OCI-LY7 (cell line): Measurements from ENCODE around the gene PLXNA3.

Source experiments
- EZH2phosphoT487 ChIP-seq: fragments of 200-600 bp; sonication (generic); IDR thresholded peaks from 2 replicates; pipeline ENCODE4 v1.6.1; 2018; ENCODE audit warnings: low read depth, borderline replicate concordance, mild to moderate bottlenecking, mixed run types, antibody characterized with exemption, low read length, moderate library complexity, mixed read lengths
- TF ChIP-seq, protein P1 (sequence below): fragments of 200-600 bp; sonication (generic); conservative IDR thresholded peaks from 2 replicates; pipeline ENCODE4 v1.5.1; 2014; ENCODE audit warnings: mild to moderate bottlenecking, antibody characterized with exemption, low read length, moderate library complexity, mixed read lengths

DNA sequence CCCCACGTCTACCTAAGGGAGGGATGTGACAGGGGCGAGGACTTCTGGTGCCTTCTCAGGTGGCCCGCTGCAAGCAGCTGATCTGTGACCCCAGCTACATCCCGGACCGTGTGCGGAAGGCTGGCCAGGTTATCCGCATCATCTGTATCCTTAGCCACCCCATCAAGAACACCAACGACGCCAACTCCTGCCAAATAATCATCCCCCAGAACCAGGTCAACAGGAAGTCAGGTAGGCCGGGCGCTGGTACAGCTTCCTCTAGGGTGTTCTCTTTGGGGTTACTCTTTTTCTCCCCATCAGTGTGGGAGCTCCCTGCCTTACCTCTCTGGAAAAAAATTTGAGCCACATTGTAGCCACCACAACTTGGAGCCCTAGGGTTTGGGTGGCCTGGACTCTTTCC, 16.5 kb upstream of the PLXNA3 start:
- TF ChIP-seq, protein P1, sequence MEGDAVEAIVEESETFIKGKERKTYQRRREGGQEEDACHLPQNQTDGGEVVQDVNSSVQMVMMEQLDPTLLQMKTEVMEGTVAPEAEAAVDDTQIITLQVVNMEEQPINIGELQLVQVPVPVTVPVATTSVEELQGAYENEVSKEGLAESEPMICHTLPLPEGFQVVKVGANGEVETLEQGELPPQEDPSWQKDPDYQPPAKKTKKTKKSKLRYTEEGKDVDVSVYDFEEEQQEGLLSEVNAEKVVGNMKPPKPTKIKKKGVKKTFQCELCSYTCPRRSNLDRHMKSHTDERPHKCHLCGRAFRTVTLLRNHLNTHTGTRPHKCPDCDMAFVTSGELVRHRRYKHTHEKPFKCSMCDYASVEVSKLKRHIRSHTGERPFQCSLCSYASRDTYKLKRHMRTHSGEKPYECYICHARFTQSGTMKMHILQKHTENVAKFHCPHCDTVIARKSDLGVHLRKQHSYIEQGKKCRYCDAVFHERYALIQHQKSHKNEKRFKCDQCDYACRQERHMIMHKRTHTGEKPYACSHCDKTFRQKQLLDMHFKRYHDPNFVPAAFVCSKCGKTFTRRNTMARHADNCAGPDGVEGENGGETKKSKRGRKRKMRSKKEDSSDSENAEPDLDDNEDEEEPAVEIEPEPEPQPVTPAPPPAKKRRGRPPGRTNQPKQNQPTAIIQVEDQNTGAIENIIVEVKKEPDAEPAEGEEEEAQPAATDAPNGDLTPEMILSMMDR: no peak
- TF ChIP-seq EZH2phosphoT487: no peak
